ENCODE results near the gene ENDOD1. TPM values are rescaled to one million over a fixed set of nuclear protein-coding genes. Genes with fewer than 3 reads are reported as not detected.
A peak's percentile ranks its signal among the peaks of the same experiment; 100 is the strongest.

ENDOD1 gene
- total RNA-seq, 1 experiment from 2014 or later, result 3.3 TPM

- 0 out of 2 replicates have a peak, but pooled peaks have one; percentile 15 for TF ChIP-seq RELA (CRISPR knock-in tag; IDR thresholded peaks at IDR 0.05; ENCODE audit: borderline replicate concordance)
- no peak for TF ChIP-seq ZNF416 (CRISPR knock-in tag; IDR thresholded peaks at IDR 0.05)
- no peak for TF ChIP-seq MXD4 (CRISPR knock-in tag; IDR thresholded peaks at IDR 0.05; ENCODE audit: borderline replicate concordance)
Measured at GRCh38 chr11:95089620-95090542, at the start of gene ENDOD1 (continued).

DNA sequence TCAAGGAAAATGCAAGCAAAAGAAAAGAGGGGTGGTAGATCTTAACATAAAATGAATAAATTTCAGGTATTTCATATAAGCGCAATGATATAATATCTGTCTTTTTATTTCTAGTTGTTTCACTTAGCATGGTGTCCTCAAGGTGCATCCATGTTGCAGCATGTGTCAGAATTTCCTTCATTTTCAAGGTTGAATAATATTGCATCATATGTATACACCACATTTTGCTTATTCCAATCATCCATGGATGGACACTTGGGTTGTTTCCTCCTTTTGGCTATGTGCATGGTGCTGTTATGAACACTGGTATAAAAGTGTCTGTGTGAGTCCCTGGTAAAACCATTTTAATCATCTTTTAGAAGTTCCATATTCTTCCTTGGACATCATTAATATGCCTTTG, 47.4 kb upstream of the ENDOD1 start:
- no peak overlapping the region for H3K4me3 Mint-ChIP-seq
- H3K4me1 Mint-ChIP-seq, result no peaks in the 10 kb centered on the region
- H3K9me3 Mint-ChIP-seq, result peaks cover 4% of the 10 kb centered on the region; the same call in 1 of the 2 replicates
- TF ChIP-seq ATF6 (CRISPR knock-in tag; IDR thresholded peaks at IDR 0.05) (no peak), ZNF121 (CRISPR knock-in tag; IDR thresholded peaks at IDR 0.05) (no peak), NFATC4 (CRISPR knock-in tag; IDR thresholded peaks at IDR 0.05) (no peak), NR2C2 (CRISPR knock-in tag; IDR thresholded peaks at IDR 0.05) (no peak), ZNF416 (CRISPR knock-in tag; IDR thresholded peaks at IDR 0.05) (no peak), TEAD4 (CRISPR knock-in tag; IDR thresholded peaks at IDR 0.05) (no peak), SMAD3 (CRISPR knock-in tag; IDR thresholded peaks at IDR 0.05; ENCODE audit: borderline replicate concordance) (no peak), CREM (CRISPR knock-in tag; IDR thresholded peaks at IDR 0.05) (no peak), ATF1 (CRISPR knock-in tag; IDR thresholded peaks at IDR 0.05) (no peak), ZNF263 (CRISPR knock-in tag; IDR thresholded peaks at IDR 0.05; ENCODE audit: low read depth) (no peak)
- TF ChIP-seq, protein P1, sequence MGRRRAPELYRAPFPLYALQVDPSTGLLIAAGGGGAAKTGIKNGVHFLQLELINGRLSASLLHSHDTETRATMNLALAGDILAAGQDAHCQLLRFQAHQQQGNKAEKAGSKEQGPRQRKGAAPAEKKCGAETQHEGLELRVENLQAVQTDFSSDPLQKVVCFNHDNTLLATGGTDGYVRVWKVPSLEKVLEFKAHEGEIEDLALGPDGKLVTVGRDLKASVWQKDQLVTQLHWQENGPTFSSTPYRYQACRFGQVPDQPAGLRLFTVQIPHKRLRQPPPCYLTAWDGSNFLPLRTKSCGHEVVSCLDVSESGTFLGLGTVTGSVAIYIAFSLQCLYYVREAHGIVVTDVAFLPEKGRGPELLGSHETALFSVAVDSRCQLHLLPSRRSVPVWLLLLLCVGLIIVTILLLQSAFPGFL (CRISPR knock-in tag; IDR thresholded peaks at IDR 0.05; ENCODE audit: borderline replicate concordance), result no peak
- ATAC-seq (no peak), DNase-seq (ENCODE audit: low spot score) (no peak)
- CTCF ChIA-PET, result no interaction called here
- no peaks in the 10 kb centered on the region for H3K36me3 Mint-ChIP-seq
- POLR2A ChIA-PET, result no interaction called here
- no peak overlapping the region for H3K27ac Mint-ChIP-seq
- peaks cover 9% of the 10 kb centered on the region; the same call in 1 of the 2 replicates for H3K27me3 Mint-ChIP-seq (ENCODE audit: low read depth)

- Mint-ChIP-seq H3K4me3 (no peak overlapping the region), H3K9me3 (peaks cover 4% of the 10 kb centered on the region; the same call in 1 of the 2 replicates), H3K4me1 (no peaks in the 10 kb centered on the region), H3K27me3 (ENCODE audit: low read depth) (peaks cover 9% of the 10 kb centered on the region; the same call in 1 of the 2 replicates), H3K27ac (no peak overlapping the region), H3K36me3 (no peaks in the 10 kb centered on the region)
- no peak for TF ChIP-seq SOX15 (CRISPR knock-in tag; IDR thresholded peaks at IDR 0.05)
- no peak for TF ChIP-seq ATF6 (CRISPR knock-in tag; IDR thresholded peaks at IDR 0.05)
- no peak for TF ChIP-seq AFF4 (CRISPR knock-in tag; IDR thresholded peaks at IDR 0.05; ENCODE audit: borderline replicate concordance)
- TF ChIP-seq ZNF219 (CRISPR knock-in tag; IDR thresholded peaks at IDR 0.05; ENCODE audit: borderline replicate concordance), result no peak
- TF ChIP-seq RELA (CRISPR knock-in tag; IDR thresholded peaks at IDR 0.05; ENCODE audit: borderline replicate concordance), result no peak
- no peak for TF ChIP-seq RORB (CRISPR knock-in tag; IDR thresholded peaks at IDR 0.05)
- TF ChIP-seq, protein P2, sequence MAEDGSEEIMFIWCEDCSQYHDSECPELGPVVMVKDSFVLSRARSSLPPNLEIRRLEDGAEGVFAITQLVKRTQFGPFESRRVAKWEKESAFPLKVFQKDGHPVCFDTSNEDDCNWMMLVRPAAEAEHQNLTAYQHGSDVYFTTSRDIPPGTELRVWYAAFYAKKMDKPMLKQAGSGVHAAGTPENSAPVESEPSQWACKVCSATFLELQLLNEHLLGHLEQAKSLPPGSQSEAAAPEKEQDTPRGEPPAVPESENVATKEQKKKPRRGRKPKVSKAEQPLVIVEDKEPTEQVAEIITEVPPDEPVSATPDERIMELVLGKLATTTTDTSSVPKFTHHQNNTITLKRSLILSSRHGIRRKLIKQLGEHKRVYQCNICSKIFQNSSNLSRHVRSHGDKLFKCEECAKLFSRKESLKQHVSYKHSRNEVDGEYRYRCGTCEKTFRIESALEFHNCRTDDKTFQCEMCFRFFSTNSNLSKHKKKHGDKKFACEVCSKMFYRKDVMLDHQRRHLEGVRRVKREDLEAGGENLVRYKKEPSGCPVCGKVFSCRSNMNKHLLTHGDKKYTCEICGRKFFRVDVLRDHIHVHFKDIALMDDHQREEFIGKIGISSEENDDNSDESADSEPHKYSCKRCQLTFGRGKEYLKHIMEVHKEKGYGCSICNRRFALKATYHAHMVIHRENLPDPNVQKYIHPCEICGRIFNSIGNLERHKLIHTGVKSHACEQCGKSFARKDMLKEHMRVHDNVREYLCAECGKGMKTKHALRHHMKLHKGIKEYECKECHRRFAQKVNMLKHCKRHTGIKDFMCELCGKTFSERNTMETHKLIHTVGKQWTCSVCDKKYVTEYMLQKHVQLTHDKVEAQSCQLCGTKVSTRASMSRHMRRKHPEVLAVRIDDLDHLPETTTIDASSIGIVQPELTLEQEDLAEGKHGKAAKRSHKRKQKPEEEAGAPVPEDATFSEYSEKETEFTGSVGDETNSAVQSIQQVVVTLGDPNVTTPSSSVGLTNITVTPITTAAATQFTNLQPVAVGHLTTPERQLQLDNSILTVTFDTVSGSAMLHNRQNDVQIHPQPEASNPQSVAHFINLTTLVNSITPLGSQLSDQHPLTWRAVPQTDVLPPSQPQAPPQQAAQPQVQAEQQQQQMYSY (CRISPR knock-in tag; IDR thresholded peaks at IDR 0.05), result no peak
- no peak for TF ChIP-seq GRHL2 (CRISPR knock-in tag; IDR thresholded peaks at IDR 0.05; ENCODE audit: insufficient replicate concordance, severe bottlenecking)
- ChIA-PET POLR2A (no interaction called here), CTCF (no interaction called here)
- no peak for ATAC-seq
- no peak for DNase-seq (ENCODE audit: low spot score)
Measured at GRCh38 chr11:95042906-95043305, 46.7 kb upstream of the ENDOD1 start.

Data from WTC11 (cell line).